MG63 (cell line): Measurements from ENCODE around the gene BORCS5. TPM values are rescaled to one million over a fixed set of nuclear protein-coding genes. Genes with fewer than 3 reads are reported as not detected.

ENCODE experiments used
- DNase-seq: peaks from one replicate; pipeline ENCODE4 v3.0.0-alpha.2; 2020
- H3K27me3 ChIP-seq: fragments of 250-450 bp; sonication (Bioruptor Pico); 2 replicates; pipeline ENCODE4 v1.5.1; 2020; ENCODE audit warnings: mild to moderate bottlenecking, moderate library complexity
- H3K36me3 ChIP-seq: fragments of 250-450 bp; sonication (Bioruptor Pico); 2 replicates; pipeline ENCODE4 v1.5.1; 2020; ENCODE audit warnings: mild to moderate bottlenecking, moderate library complexity
- H3K4me3 ChIP-seq: fragments of 250-450 bp; sonication (Bioruptor Pico); 2 replicates; pipeline ENCODE4 v1.5.1; 2020; ENCODE audit warnings: mild to moderate bottlenecking, moderate library complexity
- H3K9me3 ChIP-seq: fragments of 250-450 bp; sonication (Bioruptor Pico); 2 replicates; pipeline ENCODE4 v1.5.1; 2020; ENCODE audit warnings: mild to moderate bottlenecking, moderate library complexity
- total RNA-seq: library from RNA; depleted of rRNA; stranded (reverse); fragments of >200 nt; shearing (Covaris generic); gene quantifications from 2 replicates; pipeline ENCODE4 v1.2.3, GENCODE V29; 2014; ENCODE audit warnings: low replicate concordance

The BORCS5 gene
- total RNA-seq, 1 experiment from 2014 or later: 3.6 TPM

DNA sequence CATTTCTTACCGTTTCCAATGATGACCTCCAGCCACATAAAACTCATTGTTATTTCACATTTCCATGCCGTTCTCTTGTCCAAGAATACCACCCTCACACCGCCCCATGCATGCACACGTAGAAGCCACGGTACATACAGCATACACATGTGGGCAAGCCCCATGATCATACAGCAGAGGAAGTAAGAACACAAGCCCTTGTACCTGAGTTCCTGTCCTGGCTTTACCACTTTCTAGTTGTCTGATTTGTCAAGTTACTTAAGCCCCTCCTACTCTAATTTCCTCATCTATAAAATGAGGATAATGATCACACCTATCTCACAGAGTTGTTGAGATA, 145.9 kb downstream of the BORCS5 start:
- Histone ChIP-seq H3K4me3 (no peak overlapping the region), H3K36me3 (no peaks in the 10 kb centered on the region; the same call in 1 of the 2 replicates), H3K27me3 (no peaks in the 10 kb centered on the region), H3K9me3 (no peaks in the 10 kb centered on the region)
- DNase-seq: no peak

- Histone ChIP-seq H3K4me3 (no peak overlapping the region), H3K36me3 (no peaks in the 10 kb centered on the region; the same call in 1 of the 2 replicates)
- no peak for DNase-seq
Measured at GRCh38 chr12:12503384-12504078, 146.7 kb downstream of the BORCS5 start.

GRCh38 chr12:12505544-12506495, 148.9 kb downstream of the BORCS5 start:
- Histone ChIP-seq H3K27me3 (no peaks in the 10 kb centered on the region), H3K4me3 (no peak overlapping the region), H3K9me3 (no peaks in the 10 kb centered on the region), H3K36me3 (no peaks in the 10 kb centered on the region)
- no peak for DNase-seq

More at GRCh38 chr12:12503384-12504078, 146.7 kb downstream of the BORCS5 start:
- no peaks in the 10 kb centered on the region for H3K9me3 ChIP-seq
- H3K27me3 ChIP-seq: no peaks in the 10 kb centered on the region

DNA sequence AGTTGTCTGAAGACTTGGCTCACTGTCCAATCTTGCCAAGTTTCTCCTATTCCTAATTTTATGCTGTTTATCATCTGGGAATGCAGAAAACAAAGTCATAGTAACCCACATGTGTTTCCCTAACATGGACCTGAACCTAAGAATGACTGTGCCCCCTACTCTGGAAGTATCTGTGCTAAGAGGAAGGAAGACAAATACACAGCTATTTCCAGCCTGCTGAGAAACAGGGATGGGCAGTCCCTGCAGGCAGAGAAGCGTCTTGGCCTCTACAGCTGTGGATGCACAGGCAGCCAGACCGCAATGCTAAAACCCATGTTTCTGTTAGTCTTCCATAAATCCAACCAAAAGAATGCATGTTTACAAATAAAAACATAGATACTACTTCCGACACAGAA, 149.6 kb downstream of the BORCS5 start:
- Histone ChIP-seq H3K36me3 (no peaks in the 10 kb centered on the region), H3K27me3 (no peaks in the 10 kb centered on the region), H3K9me3 (no peaks in the 10 kb centered on the region), H3K4me3 (no peak overlapping the region)
- peak; percentile 70 for DNase-seq

GRCh38 chr12:12507121-12507520, 150.2 kb downstream of the BORCS5 start:
- Histone ChIP-seq H3K4me3 (no peak overlapping the region), H3K27me3 (no peaks in the 10 kb centered on the region), H3K9me3 (no peaks in the 10 kb centered on the region), H3K36me3 (no peaks in the 10 kb centered on the region)
- no peak for DNase-seq

DNA sequence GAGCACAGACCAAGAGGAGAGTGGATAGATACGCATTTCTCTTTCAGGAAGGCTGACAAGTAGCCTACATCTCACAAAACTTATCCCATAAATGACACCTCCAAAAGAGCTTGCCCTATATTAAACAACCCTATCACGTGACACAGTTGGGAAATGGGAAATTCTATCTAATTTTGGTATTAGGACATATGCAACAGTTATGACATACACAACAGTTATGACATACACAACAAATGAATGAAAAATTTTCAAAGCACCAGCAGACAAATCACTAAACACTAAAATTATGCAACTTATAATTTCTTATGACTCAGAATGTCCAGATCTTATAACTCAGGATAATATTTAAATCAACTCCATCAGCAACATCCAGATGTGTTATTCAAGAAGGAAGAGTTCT, 151.7 kb downstream of the BORCS5 start:
- no peaks in the 10 kb centered on the region for H3K36me3 ChIP-seq
- H3K9me3 ChIP-seq: no peaks in the 10 kb centered on the region
- no peak overlapping the region for H3K4me3 ChIP-seq
- H3K27me3 ChIP-seq: no peaks in the 10 kb centered on the region
- DNase-seq: no peak

DNA sequence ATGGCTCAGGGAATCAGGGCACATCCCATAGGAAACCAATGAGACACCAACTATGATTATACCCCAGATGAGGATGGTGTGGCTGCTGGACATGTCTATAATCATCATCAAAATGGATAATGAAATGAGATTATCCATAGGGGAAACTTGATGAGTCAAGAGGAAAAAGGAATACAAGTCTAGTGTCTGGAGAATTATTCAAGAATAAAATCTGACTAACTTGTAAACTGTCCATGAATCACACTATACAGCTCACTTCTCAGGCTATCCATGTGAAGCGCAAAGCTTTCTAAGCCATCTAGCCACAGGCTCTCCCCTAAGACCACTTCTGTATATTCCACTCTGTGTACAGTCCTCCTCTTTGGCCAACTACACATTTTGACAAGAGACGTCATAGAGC, 153.3 kb downstream of the BORCS5 start:
- DNase-seq: peak; percentile 3
- Histone ChIP-seq H3K36me3 (no peaks in the 10 kb centered on the region), H3K27me3 (no peaks in the 10 kb centered on the region), H3K4me3 (no peak overlapping the region), H3K9me3 (no peaks in the 10 kb centered on the region)

DNA sequence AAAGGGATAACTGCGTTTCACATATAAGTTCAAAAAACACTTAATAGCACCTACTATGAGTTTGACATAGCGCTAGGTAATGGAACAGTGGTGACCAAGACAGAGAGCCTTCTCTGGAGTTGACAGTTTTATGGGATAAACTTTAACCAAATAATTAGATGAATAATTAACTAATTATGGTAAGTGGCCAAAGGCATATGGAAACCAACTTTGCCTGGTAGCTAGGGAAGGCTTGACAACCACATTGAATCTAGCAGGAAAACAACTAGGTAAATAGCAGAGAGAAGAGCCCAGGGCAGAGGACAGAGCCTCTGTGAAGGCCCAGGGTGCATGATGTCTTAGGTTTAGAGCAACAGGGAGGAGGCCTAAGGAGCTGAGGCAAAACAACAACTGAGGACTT, 153.7 kb downstream of the BORCS5 start:
- no peaks in the 10 kb centered on the region for H3K9me3 ChIP-seq
- no peak overlapping the region for H3K4me3 ChIP-seq
- no peak for DNase-seq
- no peaks in the 10 kb centered on the region for H3K36me3 ChIP-seq
- no peaks in the 10 kb centered on the region for H3K27me3 ChIP-seq

DNA sequence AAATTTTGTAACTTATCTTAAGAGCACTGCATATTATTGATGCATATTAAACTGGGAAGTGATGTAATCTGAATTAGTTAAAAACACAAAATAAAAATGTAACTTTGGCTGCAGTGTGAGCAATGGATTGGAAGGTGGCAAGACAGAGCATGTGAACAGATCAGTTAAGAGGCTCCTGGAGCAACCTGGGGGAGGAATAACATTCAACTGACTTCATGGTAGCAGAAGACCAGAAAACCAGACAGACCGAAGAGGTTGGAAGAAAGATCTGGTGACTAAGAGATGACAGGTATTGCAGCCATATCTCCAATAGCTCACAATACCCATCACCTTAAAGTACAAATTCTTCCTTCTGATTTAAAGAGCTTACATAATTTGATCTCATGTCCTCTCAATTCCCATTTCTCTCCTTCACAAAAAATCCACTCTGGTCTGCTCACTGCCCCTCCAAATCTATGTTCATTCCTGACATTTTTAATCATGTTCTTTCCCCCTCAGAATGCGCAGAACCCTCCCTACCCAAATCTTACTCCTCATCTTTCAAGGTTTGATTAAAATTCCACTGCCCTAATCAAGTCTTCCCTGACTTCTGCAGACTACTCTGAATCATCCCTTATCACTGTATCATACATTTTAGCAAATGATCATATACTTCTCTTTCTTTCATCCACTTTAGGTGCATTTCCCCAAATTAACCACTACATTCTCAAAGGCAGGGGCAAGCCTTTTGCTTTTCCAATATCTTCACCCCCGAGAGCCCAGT, 154.3 kb downstream of the BORCS5 start:
- no peak for DNase-seq
- Histone ChIP-seq H3K36me3 (no peaks in the 10 kb centered on the region), H3K4me3 (no peak overlapping the region), H3K9me3 (no peaks in the 10 kb centered on the region), H3K27me3 (no peaks in the 10 kb centered on the region)

DNA sequence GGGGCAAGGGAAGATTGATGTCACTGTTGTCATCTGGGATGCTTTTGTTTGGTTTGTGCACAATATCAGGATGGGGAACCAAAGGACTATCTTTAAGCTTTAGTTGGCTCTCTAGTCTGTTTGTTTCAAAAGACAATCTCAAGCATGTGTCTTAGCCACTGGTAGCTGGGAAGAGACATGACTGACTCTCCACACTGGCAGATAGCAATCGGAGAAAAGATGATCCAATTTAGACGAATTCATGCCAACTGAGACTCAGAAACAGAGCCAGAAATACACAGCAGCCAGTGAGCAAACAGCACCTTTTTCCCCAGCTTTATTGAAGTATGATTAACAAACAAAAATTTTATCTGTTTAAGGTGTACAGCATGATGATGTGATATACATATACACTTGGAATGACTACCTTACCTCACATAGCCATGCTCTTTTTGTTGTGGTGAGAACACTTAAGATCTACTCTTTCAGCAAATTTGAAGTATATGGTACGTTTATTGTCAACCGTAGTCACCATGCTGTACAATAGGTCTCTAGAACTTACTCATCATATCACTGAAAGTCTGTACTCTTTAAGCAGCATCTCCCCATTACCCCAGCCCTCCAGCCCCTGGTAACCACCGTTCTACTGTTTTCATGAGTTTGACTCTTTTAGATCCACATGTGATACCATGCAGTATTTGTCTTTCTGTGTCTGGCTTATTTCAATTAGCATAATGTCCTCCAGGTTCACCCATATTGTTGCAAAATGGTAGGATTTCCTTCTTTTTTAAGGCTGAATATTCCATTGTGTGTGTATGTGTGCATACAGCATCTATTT, 155.2 kb downstream of the BORCS5 start:
- Histone ChIP-seq H3K9me3 (no peaks in the 10 kb centered on the region), H3K36me3 (no peaks in the 10 kb centered on the region), H3K27me3 (no peaks in the 10 kb centered on the region), H3K4me3 (no peak overlapping the region)
- no peak for DNase-seq

GRCh38 chr12:12513416-12514006, 156.6 kb downstream of the BORCS5 start:
- H3K36me3 ChIP-seq: peaks cover under 1% of the 10 kb centered on the region; the same call in 1 of the 2 replicates
- no peaks in the 10 kb centered on the region for H3K27me3 ChIP-seq
- H3K4me3 ChIP-seq: no peak overlapping the region
- no peak for DNase-seq
- no peaks in the 10 kb centered on the region for H3K9me3 ChIP-seq

GRCh38 chr12:12518464-12518845, 161.6 kb downstream of the BORCS5 start:
- Histone ChIP-seq H3K9me3 (no peaks in the 10 kb centered on the region), H3K27me3 (no peaks in the 10 kb centered on the region), H3K36me3 (peaks cover 3% of the 10 kb centered on the region; the same call in 1 of the 2 replicates), H3K4me3 (no peak overlapping the region)
- no peak for DNase-seq

DNA sequence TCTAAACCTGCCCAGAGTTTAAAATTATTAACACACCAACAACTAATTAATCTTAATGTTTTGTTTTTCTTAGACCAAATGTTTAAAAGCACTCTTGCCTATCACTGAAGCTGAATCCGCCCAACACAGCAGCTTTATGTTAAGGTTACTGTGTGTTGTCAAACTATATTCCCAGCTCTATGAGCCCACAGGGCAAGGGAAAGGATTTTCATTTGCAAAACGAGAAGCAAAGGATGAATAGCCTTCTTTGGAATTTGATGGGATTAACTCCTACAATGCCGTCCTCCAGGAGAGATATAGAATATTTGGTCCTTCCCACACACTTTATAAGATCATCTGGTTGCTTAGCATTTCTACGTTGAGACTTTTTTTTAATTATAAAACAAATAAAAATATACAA, 162.0 kb downstream of the BORCS5 start:
- H3K27me3 ChIP-seq: no peaks in the 10 kb centered on the region
- DNase-seq: no peak
- H3K4me3 ChIP-seq: no peak overlapping the region
- peaks cover 3% of the 10 kb centered on the region; the same call in 1 of the 2 replicates for H3K36me3 ChIP-seq
- H3K9me3 ChIP-seq: no peaks in the 10 kb centered on the region
